HEK293 (cell line): ENCODE results near the gene MEOX1.

Experiments used
- GLI2 ChIP-seq: fragments of 450-650 bp; formaldehyde crosslinking; IDR thresholded peaks from 2 replicates; pipeline ENCODE4; 2017; ENCODE audit warnings: missing biosample characterization, missing genetic modification characterization, low read depth, borderline replicate concordance
- HOXC10 ChIP-seq: sonication (generic); formaldehyde crosslinking; IDR thresholded peaks from 2 replicates; pipeline ENCODE4 v1.8.1; 2023; ENCODE audit warnings: mild to moderate bottlenecking, missing genetic modification reagents
- MZF1 ChIP-seq: fragments of 450-650 bp; formaldehyde crosslinking; IDR thresholded peaks from 2 replicates; pipeline ENCODE4 v1.5.1; 2017; ENCODE audit warnings: missing biosample characterization, missing genetic modification characterization, borderline replicate concordance
- SETDB1 ChIP-seq: IDR thresholded peaks from one replicate; pipeline ENCODE4 v1.6.1; 2017; ENCODE audit warnings: mild to moderate bottlenecking, low read length, moderate library complexity, mixed read lengths; ENCODE audit not compliant: insufficient read length
- YY1 ChIP-seq: fragments of 450-650 bp; formaldehyde crosslinking; IDR thresholded peaks from 2 replicates; pipeline ENCODE4 v1.5.1; 2018; ENCODE audit warnings: missing biosample characterization, missing genetic modification characterization
- ZNF48 ChIP-seq: fragments of 450-650 bp; formaldehyde crosslinking; IDR thresholded peaks from 2 replicates; pipeline ENCODE4 v1.5.1; 2016; ENCODE audit warnings: missing biosample characterization, missing genetic modification characterization
- ZNF704 ChIP-seq: fragments of 450-650 bp; formaldehyde crosslinking; IDR thresholded peaks from 2 replicates; pipeline ENCODE4 v1.5.1; 2016; ENCODE audit warnings: missing biosample characterization, missing genetic modification characterization
- ZNF830 ChIP-seq: fragments of 450-650 bp; IDR thresholded peaks from 2 replicates; pipeline ENCODE4 v1.5.0; 2018; ENCODE audit warnings: missing biosample characterization, missing genetic modification characterization, low read depth, mild to moderate bottlenecking, moderate library complexity
- ZSCAN16 ChIP-seq: fragments of 450-650 bp; formaldehyde crosslinking; IDR thresholded peaks from 2 replicates; pipeline ENCODE4 v1.5.1; 2016; ENCODE audit warnings: missing biosample characterization, missing genetic modification characterization
- TF ChIP-seq, protein P1 (sequence below): fragments of 450-650 bp; formaldehyde crosslinking; IDR thresholded peaks from 2 replicates; pipeline ENCODE4 v1.5.1; 2016; ENCODE audit warnings: missing biosample characterization, missing genetic modification characterization

DNA sequence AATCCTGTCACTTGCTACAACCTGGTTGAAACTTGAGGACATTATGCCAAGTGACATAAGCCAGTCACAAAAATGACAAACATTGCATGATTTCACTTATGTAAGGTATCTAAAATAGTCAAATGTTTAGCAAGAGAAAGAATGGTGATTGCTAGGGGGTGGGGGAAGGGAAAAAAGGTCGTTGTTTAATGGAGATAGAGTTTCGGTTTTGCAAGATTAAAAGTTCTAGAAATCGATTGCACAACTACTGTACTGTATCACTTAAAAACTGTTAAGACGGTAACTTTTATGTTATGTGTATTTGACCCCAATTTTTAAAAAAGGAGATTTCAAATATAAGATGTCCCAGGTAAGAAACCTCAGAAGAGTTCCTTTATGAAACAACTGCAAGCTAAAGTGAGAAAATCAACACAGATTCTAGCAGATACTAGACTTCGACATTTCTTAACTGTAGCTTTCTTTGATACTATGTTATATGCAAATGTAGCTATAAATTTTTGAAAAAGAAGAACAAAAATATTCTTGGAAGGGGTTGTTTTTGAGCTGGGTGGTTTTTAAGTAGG lies 5.9 kb downstream of the MEOX1 start:
- no peak for TF ChIP-seq YY1 (tag by site-specific recombination)
- TF ChIP-seq HOXC10 (CRISPR knock-in tag), result no peak
- no peak for TF ChIP-seq ZNF830 (tag by site-specific recombination)
- TF ChIP-seq ZSCAN16 (tag by site-specific recombination), result no peak
- TF ChIP-seq, protein P1, sequence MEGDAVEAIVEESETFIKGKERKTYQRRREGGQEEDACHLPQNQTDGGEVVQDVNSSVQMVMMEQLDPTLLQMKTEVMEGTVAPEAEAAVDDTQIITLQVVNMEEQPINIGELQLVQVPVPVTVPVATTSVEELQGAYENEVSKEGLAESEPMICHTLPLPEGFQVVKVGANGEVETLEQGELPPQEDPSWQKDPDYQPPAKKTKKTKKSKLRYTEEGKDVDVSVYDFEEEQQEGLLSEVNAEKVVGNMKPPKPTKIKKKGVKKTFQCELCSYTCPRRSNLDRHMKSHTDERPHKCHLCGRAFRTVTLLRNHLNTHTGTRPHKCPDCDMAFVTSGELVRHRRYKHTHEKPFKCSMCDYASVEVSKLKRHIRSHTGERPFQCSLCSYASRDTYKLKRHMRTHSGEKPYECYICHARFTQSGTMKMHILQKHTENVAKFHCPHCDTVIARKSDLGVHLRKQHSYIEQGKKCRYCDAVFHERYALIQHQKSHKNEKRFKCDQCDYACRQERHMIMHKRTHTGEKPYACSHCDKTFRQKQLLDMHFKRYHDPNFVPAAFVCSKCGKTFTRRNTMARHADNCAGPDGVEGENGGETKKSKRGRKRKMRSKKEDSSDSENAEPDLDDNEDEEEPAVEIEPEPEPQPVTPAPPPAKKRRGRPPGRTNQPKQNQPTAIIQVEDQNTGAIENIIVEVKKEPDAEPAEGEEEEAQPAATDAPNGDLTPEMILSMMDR (tag by site-specific recombination), result no peak
- no peak for TF ChIP-seq MZF1 (tag by site-specific recombination)
- no peak for TF ChIP-seq SETDB1
- no peak for TF ChIP-seq ZNF48 (tag by site-specific recombination)
- TF ChIP-seq ZNF704, result no peak
- no peak for TF ChIP-seq GLI2 (tag by site-specific recombination)
